ENCODE results near the gene MGMT.
A peak's percentile ranks its signal among the peaks of the same experiment; 100 is the strongest.
"Not testable (repeated sequence)": the region's sequence is repeated elsewhere in the genome, so short reads cannot be mapped to it uniquely, and the experiment has no call there.

The MGMT gene

GRCh38 chr10:129466703-129467358 is at the start of gene MGMT:
Gene MGMT (plus strand): TSS chr10:129467241.
- DNase-seq = peak in 1 of 2 experiments; percentile 62

GRCh38 chr10:129417870-129418269 is 49.2 kb upstream of the MGMT start:
- peak in 1 of 2 experiments; percentile 35 for DNase-seq

DNA sequence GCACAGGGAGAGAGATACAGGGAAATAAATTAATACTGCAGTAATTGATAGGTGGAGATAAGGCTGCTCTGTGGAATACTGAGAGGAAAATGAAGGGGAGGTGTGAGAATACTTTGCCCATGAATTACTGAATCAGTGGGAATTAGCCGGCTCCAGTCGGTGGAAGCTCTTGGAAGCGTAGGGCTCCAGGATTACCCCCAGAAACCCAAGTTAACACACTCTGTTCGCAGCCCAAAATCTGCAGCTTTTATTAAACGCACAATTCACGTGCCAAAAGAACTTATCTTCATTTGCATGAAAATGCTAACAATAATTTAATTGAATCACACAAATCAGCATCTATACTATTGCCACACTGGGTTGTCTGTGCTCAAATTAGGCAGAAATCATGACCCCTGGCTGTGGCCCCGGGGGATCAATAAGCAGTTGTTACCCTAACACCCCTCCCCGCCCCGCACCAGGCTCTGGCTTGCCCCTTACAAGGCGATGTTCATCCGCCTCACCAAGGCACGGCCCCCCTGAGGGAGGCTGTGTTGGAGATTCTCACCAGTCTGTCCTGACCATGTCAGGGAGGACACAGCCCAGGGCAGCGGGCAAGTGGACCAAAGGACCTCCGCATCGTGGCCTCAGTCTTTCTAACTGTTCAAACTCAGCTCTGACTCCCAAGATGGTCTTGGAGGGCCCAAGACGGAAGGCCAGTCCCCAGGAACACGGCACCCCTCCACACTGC is 48.4 kb upstream of the MGMT start:
- DNase-seq = no peak

DNA sequence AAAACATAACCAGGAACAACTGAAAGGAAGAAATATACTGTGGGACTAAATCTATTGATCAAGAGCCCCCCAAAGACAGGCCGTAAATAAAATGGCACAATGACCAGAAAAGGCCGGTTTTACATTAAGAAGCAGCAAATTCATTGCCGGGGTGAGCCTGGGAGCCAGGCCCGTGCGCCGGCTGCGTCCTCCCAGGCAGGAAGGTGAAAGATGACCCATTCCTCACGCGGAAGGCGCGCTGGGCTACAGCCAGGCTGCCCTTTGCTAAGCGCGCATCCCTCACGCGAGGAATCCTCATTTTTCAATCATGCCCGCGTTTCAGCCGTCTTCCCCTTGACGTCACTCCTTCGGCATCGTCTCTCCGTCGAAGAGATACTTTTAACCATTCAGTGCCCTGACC is 47.6 kb upstream of the MGMT start:
- DNase-seq = no peak

GRCh38 chr10:129421399-129422010 is 45.5 kb upstream of the MGMT start:
- DNase-seq = no peak

GRCh38 chr10:129424978-129425377 is 42.1 kb upstream of the MGMT start:
- no peak for DNase-seq

- no peak for DNase-seq
These were observed 40.4 kb upstream of the MGMT start for GRCh38 chr10:129426606-129427005.

DNA sequence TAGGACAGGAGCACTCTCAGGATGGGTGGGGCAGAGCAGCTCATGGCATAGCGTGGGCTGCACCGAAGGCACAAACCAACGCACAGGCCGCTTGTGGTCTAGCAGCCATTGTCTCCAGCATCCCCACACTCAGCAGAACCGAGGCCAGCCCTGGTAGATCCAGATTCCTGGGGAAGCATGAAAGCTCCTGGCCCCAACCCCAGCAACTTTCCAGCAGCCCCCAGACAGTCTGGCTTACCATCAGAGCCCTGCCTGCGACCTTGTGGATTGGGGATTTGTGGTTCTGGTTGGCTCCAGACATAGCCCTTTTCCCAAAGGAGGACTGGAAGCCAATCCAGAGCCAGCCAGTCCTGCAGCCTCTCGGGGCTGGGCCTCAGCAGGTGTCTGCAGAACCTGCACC is 33.8 kb upstream of the MGMT start:
- no peak for DNase-seq

DNA sequence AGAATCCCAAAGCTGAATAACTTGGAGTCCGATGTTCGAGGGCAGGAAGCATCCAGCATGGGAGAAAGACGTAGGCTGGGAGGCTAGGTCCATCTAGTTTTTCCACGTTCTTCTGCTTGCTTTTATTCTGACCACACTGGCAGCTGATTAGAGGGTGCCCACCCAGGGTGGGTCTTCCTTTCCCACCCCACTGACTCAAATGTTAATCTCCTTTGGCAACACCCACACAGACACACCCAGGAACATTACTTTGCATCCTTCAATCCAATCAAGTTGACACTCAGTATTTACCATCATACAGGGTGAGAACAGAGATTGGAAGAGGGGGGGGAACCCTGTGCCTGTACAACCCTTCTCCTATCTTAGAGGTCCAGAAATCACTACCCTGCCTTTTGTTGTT is 31.3 kb upstream of the MGMT start:
- not testable (repeated sequence) for DNase-seq

DNA sequence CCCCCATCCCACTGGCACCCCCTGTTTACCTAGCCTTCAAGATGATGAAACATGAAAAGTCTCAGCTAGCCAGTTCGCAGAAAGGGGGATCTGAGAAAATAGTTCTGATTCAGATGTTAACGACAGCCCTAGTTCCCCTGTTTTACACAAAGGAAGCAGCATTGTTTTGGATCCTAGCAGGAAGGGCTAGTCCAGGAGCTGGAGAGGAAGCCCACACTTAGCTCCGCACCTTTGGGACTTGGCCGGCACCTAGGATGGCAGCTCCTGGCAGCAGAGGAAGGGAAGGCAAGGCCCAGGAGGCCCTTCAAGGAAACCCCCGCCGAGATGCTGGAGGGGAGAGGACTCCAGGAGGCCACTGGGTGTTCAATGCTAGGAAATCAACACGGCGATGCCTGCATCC is 29.0 kb upstream of the MGMT start:
- no peak for DNase-seq

DNA sequence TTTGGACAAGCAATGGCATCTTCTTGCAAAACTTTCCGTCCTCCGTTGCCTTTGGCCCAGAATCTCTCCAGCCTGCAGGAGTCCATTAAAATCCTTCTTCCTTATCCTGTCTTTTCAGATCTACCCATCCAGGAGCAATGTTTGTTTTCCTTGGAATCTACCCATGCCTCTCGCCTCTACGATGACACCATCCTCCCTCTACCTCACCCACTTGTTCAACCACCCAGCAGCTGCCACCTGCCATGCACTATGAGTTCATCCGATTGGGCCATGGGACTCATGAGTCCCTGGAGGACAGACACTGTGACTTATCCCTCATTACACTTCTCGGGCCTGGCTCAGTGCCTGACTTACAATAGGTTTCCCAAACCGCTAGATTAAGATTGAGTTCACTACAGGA is 26.8 kb upstream of the MGMT start:
- DNase-seq = peak; percentile 5 to 37

- DNase-seq = no peak
These were observed 26.2 kb upstream of the MGMT start for GRCh38 chr10:129440722-129441316.

- no peak for DNase-seq
These were observed 25.6 kb upstream of the MGMT start for GRCh38 chr10:129441372-129442009.

- DNase-seq = no peak
These were observed 24.2 kb upstream of the MGMT start for GRCh38 chr10:129442866-129443265.

GRCh38 chr10:129444359-129444758 is 22.7 kb upstream of the MGMT start:
- no peak for DNase-seq

DNA sequence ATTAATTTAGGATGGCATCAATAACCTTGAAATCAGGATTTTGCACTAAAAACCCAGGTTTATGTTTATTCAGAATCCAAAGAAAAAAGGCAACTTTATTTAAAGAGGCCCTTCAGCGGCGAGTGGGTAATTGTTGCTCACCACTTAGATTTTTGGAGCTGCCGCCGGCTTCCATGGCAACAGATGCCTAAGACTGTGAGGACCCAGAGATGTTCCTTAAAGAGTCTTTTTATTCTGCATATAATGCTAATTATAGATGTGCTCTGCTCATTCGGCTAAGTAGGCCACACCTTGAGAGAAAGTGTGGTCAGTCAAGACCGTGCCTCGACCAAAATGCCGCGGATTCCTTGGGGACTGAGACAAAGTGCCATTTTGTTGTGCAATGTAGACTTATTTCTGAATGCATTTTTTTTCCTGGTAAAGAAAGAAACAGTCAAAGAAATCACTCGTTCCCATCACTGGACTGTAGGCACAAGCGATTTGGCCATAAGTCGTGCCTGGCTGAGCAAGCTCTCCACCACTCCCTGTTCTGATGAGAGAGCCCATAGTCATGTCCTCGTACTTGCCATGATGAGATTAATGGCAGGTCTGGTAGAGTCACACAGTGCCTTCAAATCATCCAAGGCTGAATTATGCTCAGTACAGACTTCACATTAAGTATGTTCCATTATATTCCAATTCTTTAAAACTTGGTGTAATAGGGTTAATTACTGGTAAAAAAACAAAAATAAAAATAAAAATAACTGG is 21.4 kb upstream of the MGMT start:
- no peak for DNase-seq

GRCh38 chr10:129446183-129446581 is 20.9 kb upstream of the MGMT start:
- no peak for DNase-seq

- DNase-seq = no peak
These were observed 19.6 kb upstream of the MGMT start for GRCh38 chr10:129447486-129447885.

DNA sequence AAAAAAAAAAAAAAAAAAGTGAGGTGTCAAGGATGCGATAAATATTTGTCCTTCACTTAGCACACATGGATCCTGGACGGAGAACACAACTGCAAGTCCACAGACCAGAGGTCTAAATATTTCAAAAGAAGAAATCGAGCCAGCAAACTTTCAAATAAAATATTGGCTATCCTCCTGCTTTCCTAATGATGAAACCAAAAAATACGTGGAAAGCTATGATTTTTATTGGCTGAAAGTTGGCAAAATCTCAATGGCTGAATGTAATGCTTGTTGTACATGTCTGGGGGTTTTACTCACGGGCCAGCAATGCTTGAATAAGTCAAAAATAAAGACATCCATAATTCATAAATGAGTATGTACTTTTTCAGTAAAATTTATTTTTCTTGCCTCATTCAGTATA is 19.0 kb upstream of the MGMT start:
- DNase-seq = no peak

DNA sequence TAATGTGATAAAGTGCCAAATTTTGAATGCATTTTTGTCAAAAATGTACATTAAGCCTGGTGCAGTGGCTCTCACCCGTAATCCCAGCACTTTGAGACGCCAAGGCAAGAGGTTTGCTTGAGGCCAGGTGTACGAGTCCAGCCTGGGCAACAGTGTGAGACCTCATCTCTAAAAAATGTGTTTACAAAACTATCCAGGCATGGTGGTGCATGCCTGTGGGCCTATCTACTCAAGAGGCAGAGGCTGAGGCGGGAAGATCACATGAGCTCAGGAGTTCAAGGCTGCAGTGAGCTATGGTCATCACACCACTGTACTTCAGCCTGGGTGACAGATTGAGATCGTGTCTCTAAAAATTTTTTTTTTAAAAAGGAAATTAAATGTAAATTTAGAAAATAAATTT is 18.5 kb upstream of the MGMT start:
- DNase-seq = no peak

DNA sequence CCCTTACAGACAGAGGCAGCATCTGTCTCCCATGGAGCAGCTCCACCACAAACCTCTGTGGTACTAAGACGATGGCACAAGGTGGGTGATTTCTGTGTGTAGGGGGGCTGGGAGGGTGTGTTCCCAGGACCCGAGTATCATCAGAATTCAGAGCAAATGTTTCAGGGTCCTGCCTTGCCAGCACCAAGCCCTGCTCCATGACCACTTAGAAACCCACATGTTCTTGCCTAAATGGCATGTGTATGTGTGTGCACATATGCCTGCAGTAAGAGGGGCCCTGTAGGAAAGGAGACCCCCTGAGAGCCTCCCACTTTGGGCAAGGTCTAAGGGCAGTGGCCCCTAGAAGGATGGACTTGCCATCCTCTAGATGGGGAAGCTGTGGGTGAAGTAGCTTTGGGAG is 17.1 kb upstream of the MGMT start:
- DNase-seq = no peak

DNA sequence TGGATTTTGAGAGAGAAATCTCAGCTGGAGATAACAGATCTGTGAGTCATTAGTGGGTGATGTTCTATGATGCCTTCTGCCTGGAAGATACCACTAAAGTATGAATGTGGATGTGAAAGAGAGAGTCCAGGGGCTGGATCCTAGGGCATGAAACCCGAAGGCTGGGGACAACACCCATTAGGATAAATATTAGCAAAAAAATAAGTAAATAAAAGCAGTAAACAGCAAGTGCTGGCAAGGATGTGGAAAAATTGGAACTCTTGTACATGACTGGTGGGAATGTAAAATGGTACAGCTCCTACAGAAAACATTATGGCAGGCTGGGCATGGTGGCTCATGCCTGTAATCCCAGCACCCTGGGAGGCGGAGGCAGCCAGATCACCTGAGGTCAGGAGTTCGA is 16.6 kb upstream of the MGMT start:
- no peak for DNase-seq

DNA sequence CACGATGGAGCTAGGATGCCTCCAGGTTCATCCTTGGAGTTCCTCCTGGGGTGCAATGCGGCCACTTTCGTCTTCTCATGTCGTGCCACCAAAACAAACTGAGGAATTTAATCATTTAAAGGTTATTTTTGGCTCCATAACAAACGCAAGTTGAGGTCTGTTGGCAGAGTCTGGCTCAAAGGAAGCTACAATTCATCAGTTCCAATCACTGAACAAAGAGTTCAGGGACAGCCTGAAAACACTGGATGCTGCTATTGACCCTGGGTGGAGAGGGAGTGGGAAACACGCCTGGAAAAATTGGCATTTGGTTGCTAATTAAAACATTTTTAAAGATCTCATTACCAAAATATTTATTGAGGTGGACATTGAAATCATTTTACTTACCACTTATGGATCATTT is 11.4 kb upstream of the MGMT start:
- no peak for DNase-seq
